Measurements from ENCODE around the gene ZNF488.

DNA sequence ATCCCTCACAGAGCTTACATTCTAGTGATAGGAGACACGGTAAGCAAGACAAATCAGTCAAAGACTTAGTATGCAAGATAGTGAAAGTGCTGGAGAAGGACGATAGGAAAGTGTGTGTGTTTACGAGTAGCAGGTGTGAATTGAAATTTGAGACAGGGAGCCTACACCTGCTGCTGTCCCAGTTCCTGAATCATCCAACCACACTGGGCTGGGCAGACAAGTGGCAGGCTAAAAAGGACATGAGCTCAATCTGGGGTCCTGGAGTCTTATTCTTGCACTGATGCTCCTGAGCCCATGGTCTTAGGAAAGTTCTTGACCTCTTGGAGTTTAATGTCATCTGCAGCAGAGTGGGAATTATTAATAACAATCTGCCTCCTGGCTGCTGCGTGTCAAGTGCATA, 19.7 kb downstream of the ZNF488 start:
- TF ChIP-seq RELA (IDR thresholded peaks at IDR 0.05; ENCODE audit: borderline replicate concordance, partially characterized antibody) (no peak), IKZF1 (conservative IDR thresholded peaks at IDR 0.05) (no peak), ZNF384 (IDR thresholded peaks at IDR 0.05; ENCODE audit: borderline replicate concordance, low read depth, low read length) (no peak)
- TF ChIP-seq, protein P1, sequence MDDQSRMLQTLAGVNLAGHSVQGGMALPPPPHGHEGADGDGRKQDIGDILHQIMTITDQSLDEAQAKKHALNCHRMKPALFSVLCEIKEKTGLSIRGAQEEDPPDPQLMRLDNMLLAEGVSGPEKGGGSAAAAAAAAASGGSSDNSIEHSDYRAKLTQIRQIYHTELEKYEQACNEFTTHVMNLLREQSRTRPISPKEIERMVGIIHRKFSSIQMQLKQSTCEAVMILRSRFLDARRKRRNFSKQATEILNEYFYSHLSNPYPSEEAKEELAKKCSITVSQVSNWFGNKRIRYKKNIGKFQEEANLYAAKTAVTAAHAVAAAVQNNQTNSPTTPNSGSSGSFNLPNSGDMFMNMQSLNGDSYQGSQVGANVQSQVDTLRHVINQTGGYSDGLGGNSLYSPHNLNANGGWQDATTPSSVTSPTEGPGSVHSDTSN (IDR thresholded peaks at IDR 0.05; ENCODE audit: insufficient replicate concordance, low read depth, low read length) = no peak
- TF ChIP-seq, protein P2, sequence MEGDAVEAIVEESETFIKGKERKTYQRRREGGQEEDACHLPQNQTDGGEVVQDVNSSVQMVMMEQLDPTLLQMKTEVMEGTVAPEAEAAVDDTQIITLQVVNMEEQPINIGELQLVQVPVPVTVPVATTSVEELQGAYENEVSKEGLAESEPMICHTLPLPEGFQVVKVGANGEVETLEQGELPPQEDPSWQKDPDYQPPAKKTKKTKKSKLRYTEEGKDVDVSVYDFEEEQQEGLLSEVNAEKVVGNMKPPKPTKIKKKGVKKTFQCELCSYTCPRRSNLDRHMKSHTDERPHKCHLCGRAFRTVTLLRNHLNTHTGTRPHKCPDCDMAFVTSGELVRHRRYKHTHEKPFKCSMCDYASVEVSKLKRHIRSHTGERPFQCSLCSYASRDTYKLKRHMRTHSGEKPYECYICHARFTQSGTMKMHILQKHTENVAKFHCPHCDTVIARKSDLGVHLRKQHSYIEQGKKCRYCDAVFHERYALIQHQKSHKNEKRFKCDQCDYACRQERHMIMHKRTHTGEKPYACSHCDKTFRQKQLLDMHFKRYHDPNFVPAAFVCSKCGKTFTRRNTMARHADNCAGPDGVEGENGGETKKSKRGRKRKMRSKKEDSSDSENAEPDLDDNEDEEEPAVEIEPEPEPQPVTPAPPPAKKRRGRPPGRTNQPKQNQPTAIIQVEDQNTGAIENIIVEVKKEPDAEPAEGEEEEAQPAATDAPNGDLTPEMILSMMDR (IDR thresholded peaks at IDR 0.05 in 2 of 3, conservative IDR thresholded peaks at IDR 0.05 in 1 of 3; ENCODE audit: control insufficient read depth in 2 of 3, extremely low read depth in 1 of 3, insufficient read depth in 1 of 3, low read depth in 3 of 3, low read length in 3 of 3) = no peak
- TF ChIP-seq, protein P3, sequence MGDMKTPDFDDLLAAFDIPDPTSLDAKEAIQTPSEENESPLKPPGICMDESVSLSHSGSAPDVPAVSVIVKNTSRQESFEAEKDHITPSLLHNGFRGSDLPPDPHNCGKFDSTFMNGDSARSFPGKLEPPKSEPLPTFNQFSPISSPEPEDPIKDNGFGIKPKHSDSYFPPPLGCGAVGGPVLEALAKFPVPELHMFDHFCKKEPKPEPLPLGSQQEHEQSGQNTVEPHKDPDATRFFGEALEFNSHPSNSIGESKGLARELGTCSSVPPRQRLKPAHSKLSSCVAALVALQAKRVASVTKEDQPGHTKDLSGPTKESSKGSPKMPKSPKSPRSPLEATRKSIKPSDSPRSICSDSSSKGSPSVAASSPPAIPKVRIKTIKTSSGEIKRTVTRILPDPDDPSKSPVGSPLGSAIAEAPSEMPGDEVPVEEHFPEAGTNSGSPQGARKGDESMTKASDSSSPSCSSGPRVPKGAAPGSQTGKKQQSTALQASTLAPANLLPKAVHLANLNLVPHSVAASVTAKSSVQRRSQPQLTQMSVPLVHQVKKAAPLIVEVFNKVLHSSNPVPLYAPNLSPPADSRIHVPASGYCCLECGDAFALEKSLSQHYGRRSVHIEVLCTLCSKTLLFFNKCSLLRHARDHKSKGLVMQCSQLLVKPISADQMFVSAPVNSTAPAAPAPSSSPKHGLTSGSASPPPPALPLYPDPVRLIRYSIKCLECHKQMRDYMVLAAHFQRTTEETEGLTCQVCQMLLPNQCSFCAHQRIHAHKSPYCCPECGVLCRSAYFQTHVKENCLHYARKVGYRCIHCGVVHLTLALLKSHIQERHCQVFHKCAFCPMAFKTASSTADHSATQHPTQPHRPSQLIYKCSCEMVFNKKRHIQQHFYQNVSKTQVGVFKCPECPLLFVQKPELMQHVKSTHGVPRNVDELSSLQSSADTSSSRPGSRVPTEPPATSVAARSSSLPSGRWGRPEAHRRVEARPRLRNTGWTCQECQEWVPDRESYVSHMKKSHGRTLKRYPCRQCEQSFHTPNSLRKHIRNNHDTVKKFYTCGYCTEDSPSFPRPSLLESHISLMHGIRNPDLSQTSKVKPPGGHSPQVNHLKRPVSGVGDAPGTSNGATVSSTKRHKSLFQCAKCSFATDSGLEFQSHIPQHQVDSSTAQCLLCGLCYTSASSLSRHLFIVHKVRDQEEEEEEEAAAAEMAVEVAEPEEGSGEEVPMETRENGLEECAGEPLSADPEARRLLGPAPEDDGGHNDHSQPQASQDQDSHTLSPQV (IDR thresholded peaks at IDR 0.05) = no peak
